Mesenchymal stem cell (in vitro differentiated cells and primary cell): ENCODE data around the gene SLC2A1.

Source experiments
- DNase-seq: peaks from one replicate; pipeline ENCODE4 v3.0.0-alpha.2; 2013
- H2AFZ ChIP-seq: one replicate; pipeline ENCODE4 v1.6.1; 2013; ENCODE audit warnings: low read depth, mild to moderate bottlenecking, control low read depth, inconsistent platforms, low read length, moderate library complexity
- H2AK5ac ChIP-seq: 2 replicates; pipeline ENCODE4 v1.6.1; 2013; ENCODE audit warnings: low read length, moderate library complexity, mild to moderate bottlenecking, inconsistent platforms; ENCODE audit not compliant: severe bottlenecking
- H2BK120ac ChIP-seq: one replicate; pipeline ENCODE4 v1.6.1; 2013; ENCODE audit warnings: low read depth, mild to moderate bottlenecking, inconsistent platforms, low read length, moderate library complexity
- H2BK12ac ChIP-seq, 2 experiments: one replicate each; pipeline ENCODE4 v1.6.1; 2013; ENCODE audit warnings: inconsistent platforms in 2 of 2, low read length in 2 of 2, mild to moderate bottlenecking in 2 of 2, moderate library complexity in 2 of 2, control low read depth in 1 of 2
- H2BK15ac ChIP-seq: one replicate; pipeline ENCODE4 v1.6.1; 2013; ENCODE audit warnings: mild to moderate bottlenecking, low read depth, inconsistent platforms; ENCODE audit not compliant: poor library complexity, severe bottlenecking
- H2BK5ac ChIP-seq: 2 replicates; pipeline ENCODE4 v1.6.1; 2013; ENCODE audit warnings: low read depth, mild to moderate bottlenecking, low read length, control low read depth, inconsistent platforms; ENCODE audit not compliant: poor library complexity, severe bottlenecking
- H3K14ac ChIP-seq, 2 experiments: one replicate each; pipeline ENCODE4 v1.6.1; 2013; ENCODE audit warnings: inconsistent platforms in 2 of 2, low read length in 2 of 2, control low read depth in 1 of 2, mild to moderate bottlenecking in 1 of 2, moderate library complexity in 1 of 2
- H3K18ac ChIP-seq, 2 experiments: one replicate each; pipeline ENCODE4 v1.6.1; 2013; ENCODE audit warnings: inconsistent platforms in 2 of 2, low read length in 2 of 2, control low read depth in 1 of 2, low read depth in 1 of 2, mild to moderate bottlenecking in 1 of 2
- H3K23ac ChIP-seq, 2 experiments: one replicate each; pipeline ENCODE4 v1.6.1; 2013; ENCODE audit warnings: inconsistent platforms in 2 of 2, low read length in 2 of 2, mild to moderate bottlenecking in 2 of 2, moderate library complexity in 2 of 2, control low read depth in 1 of 2
- H3K27ac ChIP-seq: 2 replicates; pipeline ENCODE4 v1.5.1; 2013; ENCODE audit warnings: mild to moderate bottlenecking, moderate library complexity, low read length, control low read depth, inconsistent platforms; ENCODE audit not compliant: poor library complexity, severe bottlenecking
- H3K27me3 ChIP-seq, 2 experiments: 2 replicates each; pipeline versions ENCODE4 v1.6.1 to v1.7.0; 2013; ENCODE audit warnings: low read length in 2 of 2, mild to moderate bottlenecking in 2 of 2, moderate library complexity in 2 of 2, control low read depth in 1 of 2, inconsistent platforms in 1 of 2; ENCODE audit not compliant: control insufficient read depth in 1 of 2, insufficient read depth in 1 of 2
- H3K36me3 ChIP-seq, 2 experiments: 2 replicates each; pipeline versions ENCODE4 v1.6.1 to v1.7.0; 2013; ENCODE audit warnings: low read length in 2 of 2, control low read depth in 1 of 2, inconsistent platforms in 1 of 2, low read depth in 1 of 2, mild to moderate bottlenecking in 1 of 2; ENCODE audit not compliant: insufficient read depth in 2 of 2, control insufficient read depth in 1 of 2
- H3K4ac ChIP-seq, 2 experiments: one replicate each; pipeline ENCODE4 v1.6.1; 2013; ENCODE audit warnings: inconsistent platforms in 2 of 2, low read length in 2 of 2, mild to moderate bottlenecking in 2 of 2, moderate library complexity in 2 of 2, control low read depth in 1 of 2, low read depth in 1 of 2
- H3K4me1 ChIP-seq: 2 replicates; pipeline ENCODE4 v1.6.1; 2013; ENCODE audit warnings: low read depth, low read length, control low read depth; ENCODE audit not compliant: control insufficient read depth, insufficient read depth
- H3K4me2 ChIP-seq: 2 replicates; pipeline ENCODE4 v1.6.1; 2013; ENCODE audit warnings: low read length, mild to moderate bottlenecking, inconsistent platforms; ENCODE audit not compliant: poor library complexity, severe bottlenecking
- H3K4me3 ChIP-seq, 2 experiments: 2 replicates each; pipeline versions ENCODE4 v1.5.1 to v1.7.0; 2013; ENCODE audit warnings: low read length in 2 of 2, mild to moderate bottlenecking in 2 of 2, control low read depth in 1 of 2, low read depth in 1 of 2; ENCODE audit not compliant: insufficient read depth in 1 of 2
- H3K79me1 ChIP-seq: replicated peaks from 2 replicates; pipeline ENCODE4 v1.6.1; 2013; ENCODE audit warnings: mild to moderate bottlenecking, control low read depth, low read length, inconsistent platforms; ENCODE audit not compliant: poor library complexity, severe bottlenecking
- H3K9ac ChIP-seq: 2 replicates; pipeline ENCODE4 v1.7.0; 2013; ENCODE audit warnings: mild to moderate bottlenecking, low read length, moderate library complexity
- H3K9me3 ChIP-seq: 2 replicates; pipeline ENCODE4 v1.7.0; 2013; ENCODE audit warnings: mild to moderate bottlenecking, low read length; ENCODE audit not compliant: control insufficient read depth
- H4K8ac ChIP-seq: one replicate; pipeline ENCODE4 v1.6.1; 2013; ENCODE audit warnings: inconsistent platforms, mild to moderate bottlenecking, low read length, moderate library complexity
- H4K91ac ChIP-seq: one replicate; pipeline ENCODE4 v1.6.1; 2013; ENCODE audit warnings: mild to moderate bottlenecking, low read length, inconsistent platforms
- WGBS: methylation state at CpG from one replicate; pipeline ENCODE4 v1.1.7; 2013; ENCODE audit warnings: mixed read lengths; 5-methylcytosine and 5-hydroxymethylcytosine counted together

SLC2A1 gene

GRCh38 chr1:42953182-42954180 is 5.2 kb downstream of the SLC2A1 start:
- H2BK120ac ChIP-seq = no peak overlapping the region
- no peak overlapping the region for H3K9ac ChIP-seq
- H4K91ac ChIP-seq = peak overlapping the region; percentile 6
- H3K23ac ChIP-seq = no peak overlapping the region
- DNase-seq = no peak
- H2AFZ ChIP-seq = no peak overlapping the region
- peaks cover 41% of the 10 kb centered on the region for H3K4me1 ChIP-seq
- peak overlapping the region; percentile 73 for H2BK15ac ChIP-seq
- H2AK5ac ChIP-seq = peak overlapping the region; percentile 67
- peak overlapping the region; percentile 63 to 88 for H3K4ac ChIP-seq
- no peaks in the 10 kb centered on the region for H3K27me3 ChIP-seq
- no peak overlapping the region for H3K4me2 ChIP-seq
- peak overlapping the region; percentile 71 for H3K27ac ChIP-seq
- H3K18ac ChIP-seq = peak overlapping the region; percentile 46 to 75
- H3K9me3 ChIP-seq = no peaks in the 10 kb centered on the region
- no peaks in the 10 kb centered on the region for H3K79me1 ChIP-seq
- H3K36me3 ChIP-seq = peaks cover 0 to 24% of the 10 kb centered on the region in 2 experiments
- WGBS = 89% methylated on average over 13 of the region's 13 CpGs
- no peak overlapping the region for H3K4me3 ChIP-seq
- H2BK5ac ChIP-seq = peak overlapping the region; percentile 33
- no peak overlapping the region for H3K14ac ChIP-seq
- peak overlapping the region in 1 of 2 experiments; percentile 6 for H2BK12ac ChIP-seq
- peak overlapping the region; percentile 60 for H4K8ac ChIP-seq

DNA sequence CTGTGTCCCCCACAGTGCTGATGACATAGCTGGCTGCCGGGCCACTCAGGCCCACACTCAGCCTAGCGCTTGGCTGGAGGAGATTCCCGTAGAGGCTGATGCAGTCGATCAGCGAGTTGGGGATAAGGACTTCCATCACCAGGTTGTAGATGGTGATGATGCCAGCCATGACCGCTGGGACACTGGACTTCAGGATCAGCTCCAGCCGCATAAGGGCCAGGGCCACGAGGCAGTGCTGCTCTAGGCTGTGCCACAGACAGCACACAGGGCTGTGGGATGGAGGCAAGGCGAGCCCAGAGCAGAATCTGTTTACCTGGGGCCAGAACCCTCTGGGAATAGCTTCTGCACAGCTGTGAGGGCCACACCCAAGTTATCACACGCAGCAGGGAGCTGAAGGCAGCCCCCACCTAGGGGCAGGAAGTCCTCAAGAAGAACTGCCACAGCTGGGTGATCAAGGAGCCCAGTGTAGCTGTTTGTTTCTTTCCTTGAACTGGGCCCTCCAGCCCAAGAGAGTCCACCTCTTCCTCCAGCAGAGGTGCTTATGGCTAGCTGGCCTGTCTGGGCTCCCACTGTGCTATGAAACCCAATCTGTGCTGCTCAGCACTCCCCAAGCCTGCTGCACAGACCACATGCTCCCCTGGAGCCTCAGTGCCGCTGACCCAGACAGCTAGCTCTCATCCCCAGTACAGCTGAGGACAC is 6.2 kb downstream of the SLC2A1 start:
- Histone ChIP-seq H3K9ac (no peak overlapping the region), H2AFZ (no peak overlapping the region), H3K14ac (peak overlapping the region in 1 of 2 experiments; percentile 51), H2BK15ac (no peak overlapping the region), H3K36me3 (peaks cover 0 to 33% of the 10 kb centered on the region in 2 experiments), H3K4me3 (no peak overlapping the region), H3K4me2 (peak overlapping the region; percentile 3), H3K23ac (peak overlapping the region in 1 of 2 experiments; percentile 35), H2BK120ac (no peak overlapping the region), H3K27ac (peak overlapping the region; percentile 71), H2BK12ac (peak overlapping the region in 1 of 2 experiments; percentile 78), H4K91ac (peak overlapping the region; percentile 44), H3K9me3 (no peaks in the 10 kb centered on the region), H2AK5ac (peak overlapping the region; percentile 32), H3K4ac (peak overlapping the region in 1 of 2 experiments; percentile 6), H3K4me1 (peaks cover 50% of the 10 kb centered on the region), H3K79me1 (no peaks in the 10 kb centered on the region), H2BK5ac (peak overlapping the region; percentile 46), H3K18ac (peak overlapping the region; percentile 2 to 75), H3K27me3 (no peaks in the 10 kb centered on the region), H4K8ac (peak overlapping the region; percentile 22)
- WGBS = 95% methylated on average over 11 of the region's 11 CpGs
- no peak for DNase-seq

DNA sequence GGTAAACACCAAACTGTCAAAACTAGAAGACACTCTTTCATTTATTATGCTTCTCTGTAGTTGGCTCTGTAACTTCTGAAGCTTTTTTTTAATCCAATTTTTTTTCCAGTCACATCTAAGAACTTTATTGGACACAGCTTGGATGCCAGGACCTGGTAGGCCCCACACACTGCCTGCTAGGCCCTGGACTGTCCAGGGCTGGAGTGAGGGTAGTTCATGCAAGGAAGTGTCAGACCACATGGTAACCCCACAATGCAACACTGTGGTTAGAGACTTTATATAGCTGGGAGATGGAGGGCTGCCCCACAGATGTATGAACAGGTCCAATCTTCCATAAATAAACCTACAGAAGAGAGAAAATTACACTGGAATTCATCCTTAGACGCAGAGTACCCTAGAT is 7.1 kb downstream of the SLC2A1 start:
- H3K14ac ChIP-seq = no peak overlapping the region
- no peak overlapping the region for H2BK15ac ChIP-seq
- no peaks in the 10 kb centered on the region for H3K27me3 ChIP-seq
- no peak overlapping the region for H3K4me2 ChIP-seq
- H3K4ac ChIP-seq = no peak overlapping the region
- no peak overlapping the region for H2BK120ac ChIP-seq
- H2AFZ ChIP-seq = no peak overlapping the region
- no peak overlapping the region for H3K9ac ChIP-seq
- H2BK12ac ChIP-seq = no peak overlapping the region
- 100% methylated on average over 1 of the region's 1 CpG for WGBS
- no peaks in the 10 kb centered on the region for H3K9me3 ChIP-seq
- peak overlapping the region; percentile 71 for H3K27ac ChIP-seq
- H3K4me3 ChIP-seq = no peak overlapping the region
- no peak overlapping the region for H3K18ac ChIP-seq
- no peak for DNase-seq
- H2AK5ac ChIP-seq = peak overlapping the region; percentile 59
- peaks cover 0 to 37% of the 10 kb centered on the region in 2 experiments for H3K36me3 ChIP-seq
- no peaks in the 10 kb centered on the region for H3K79me1 ChIP-seq
- H4K91ac ChIP-seq = no peak overlapping the region
- no peak overlapping the region for H2BK5ac ChIP-seq
- H3K4me1 ChIP-seq = peaks cover 50% of the 10 kb centered on the region
- no peak overlapping the region for H4K8ac ChIP-seq
- H3K23ac ChIP-seq = no peak overlapping the region

DNA sequence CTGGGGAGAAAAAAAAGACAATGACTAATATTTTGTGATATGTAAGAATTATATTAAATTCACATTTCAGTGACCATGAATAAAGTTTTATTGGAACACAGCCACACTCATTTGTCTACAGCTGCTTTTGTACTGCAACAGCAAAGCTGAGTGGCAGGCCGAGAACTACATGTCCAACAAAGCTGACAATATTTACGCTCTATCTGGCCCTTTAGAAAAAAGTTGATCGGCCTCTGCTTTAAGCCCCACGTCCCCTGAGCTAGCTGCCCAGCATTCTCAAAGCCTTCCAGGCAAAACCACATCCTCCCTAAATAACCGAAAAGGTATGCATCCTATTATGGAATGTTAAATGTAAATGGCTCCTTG is 8.6 kb downstream of the SLC2A1 start:
- H3K4me1 ChIP-seq = peaks cover 53% of the 10 kb centered on the region
- H3K4me3 ChIP-seq = no peak overlapping the region
- H4K91ac ChIP-seq = no peak overlapping the region
- peaks cover 0 to 45% of the 10 kb centered on the region in 2 experiments for H3K36me3 ChIP-seq
- H2BK15ac ChIP-seq = no peak overlapping the region
- peak overlapping the region; percentile 91 for H3K27ac ChIP-seq
- peak overlapping the region; percentile 52 for H4K8ac ChIP-seq
- no peak overlapping the region for H2BK120ac ChIP-seq
- no peak overlapping the region for H3K23ac ChIP-seq
- WGBS = 8% methylated on average over 4 of the region's 5 CpGs
- no peak overlapping the region for H2BK12ac ChIP-seq
- peak overlapping the region in 1 of 2 experiments; percentile 11 for H3K18ac ChIP-seq
- no peak overlapping the region for H3K4me2 ChIP-seq
- H3K79me1 ChIP-seq = peaks cover 2% of the 10 kb centered on the region
- H2AK5ac ChIP-seq = no peak overlapping the region
- no peak overlapping the region for H2AFZ ChIP-seq
- H3K14ac ChIP-seq = no peak overlapping the region
- no peaks in the 10 kb centered on the region for H3K9me3 ChIP-seq
- no peak overlapping the region for H3K9ac ChIP-seq
- no peaks in the 10 kb centered on the region for H3K27me3 ChIP-seq
- DNase-seq = no peak
- no peak overlapping the region for H3K4ac ChIP-seq
- peak overlapping the region; percentile 90 for H2BK5ac ChIP-seq
